ENCODE data around the gene GH2.
A peak's percentile ranks its signal among the peaks of the same experiment; 100 is the strongest.
"Not testable (repeated sequence)": the region's sequence is repeated elsewhere in the genome, so short reads cannot be mapped to it uniquely, and the experiment has no call there.

The GH2 gene

DNA sequence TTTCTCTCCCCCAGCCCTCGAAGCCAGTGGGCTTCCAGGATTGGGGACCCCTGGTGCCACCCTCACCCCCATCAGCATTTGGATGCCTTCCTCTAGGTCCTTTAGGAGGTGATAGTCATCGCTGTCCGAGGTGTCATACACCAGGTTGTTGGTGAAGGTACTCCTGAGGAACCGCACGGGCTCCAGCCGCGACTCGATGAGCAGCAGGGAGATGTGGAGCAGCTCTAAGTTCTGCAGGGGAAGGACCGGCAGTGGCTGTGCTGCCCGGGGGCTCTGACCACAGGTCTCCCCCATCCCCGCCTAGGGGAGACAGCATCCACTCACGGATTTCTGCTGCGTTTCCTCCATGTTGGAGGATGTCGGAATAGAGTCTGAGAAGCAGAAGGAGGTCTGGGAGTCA, 28.4 kb upstream of the GH2 start:
- DNase-seq = no peak

DNA sequence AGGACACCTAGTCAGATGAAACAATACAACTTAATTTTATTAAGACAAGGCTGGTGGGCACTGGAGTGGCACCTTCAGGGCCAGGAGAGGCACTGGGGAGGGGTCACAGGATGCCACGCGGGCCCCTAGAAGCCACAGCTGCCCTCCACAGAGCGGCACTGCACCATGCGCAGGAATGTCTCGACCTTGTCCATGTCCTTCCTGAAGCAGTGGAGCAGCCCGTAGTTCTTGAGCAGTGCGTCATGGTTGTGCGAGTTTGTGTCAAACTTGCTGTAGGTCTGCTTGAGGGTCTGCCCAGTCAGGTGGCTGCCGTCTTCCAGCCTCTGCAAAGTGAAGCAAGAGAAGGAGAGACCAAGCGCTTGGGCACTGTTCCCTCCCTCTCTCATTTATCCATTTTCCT, 27.8 kb upstream of the GH2 start:
- not testable (repeated sequence) for DNase-seq

DNA sequence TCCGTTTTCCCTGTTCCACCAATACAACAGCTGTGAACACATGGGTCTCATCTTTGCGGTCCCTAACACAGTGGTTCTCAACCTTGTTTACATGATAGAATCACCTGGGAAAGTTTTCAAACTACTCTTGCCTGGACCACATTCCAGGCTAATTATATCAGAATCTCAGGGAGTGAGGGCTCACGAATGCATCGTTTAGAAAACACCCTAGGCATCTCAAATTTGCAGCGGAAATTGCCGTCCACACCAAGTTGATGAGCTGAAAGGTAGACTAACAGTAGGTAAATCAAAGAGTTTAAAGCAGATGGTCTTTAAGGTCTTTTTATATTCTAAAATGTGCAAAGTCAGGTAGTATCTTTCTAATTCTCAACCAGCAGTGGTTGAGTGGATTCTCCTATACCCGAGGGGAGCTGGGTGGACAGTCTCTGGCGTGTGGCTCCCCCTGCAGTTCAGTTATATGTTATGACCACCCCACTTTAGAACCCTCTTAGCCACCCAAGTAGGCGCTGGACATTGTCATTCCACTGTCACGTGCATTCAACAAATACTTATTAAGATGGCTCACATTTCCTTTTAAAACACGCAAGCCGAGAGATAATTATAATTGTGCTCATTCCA, 25.5 kb upstream of the GH2 start:
- peak; percentile 40 for DNase-seq

DNA sequence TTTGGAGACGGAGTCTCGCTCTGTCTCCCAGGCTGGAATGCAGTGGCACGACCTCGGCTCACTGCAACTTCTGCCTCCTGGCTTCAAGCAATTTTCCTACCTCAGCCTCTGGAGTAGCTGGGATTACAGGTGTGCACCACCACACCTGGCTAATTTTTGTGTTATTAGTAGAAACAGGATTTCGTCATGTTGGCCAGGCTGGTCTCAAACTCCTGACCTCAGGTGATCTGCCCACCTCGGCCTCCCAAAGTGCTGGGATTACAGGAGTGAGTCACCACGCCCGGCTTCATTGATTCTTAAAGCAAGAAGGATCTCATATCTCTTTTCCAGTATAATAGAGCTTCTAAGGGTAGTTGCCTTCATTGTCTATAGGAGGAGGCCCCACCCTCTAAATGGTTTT, 23.1 kb upstream of the GH2 start:
- DNase-seq = not testable (repeated sequence)

DNA sequence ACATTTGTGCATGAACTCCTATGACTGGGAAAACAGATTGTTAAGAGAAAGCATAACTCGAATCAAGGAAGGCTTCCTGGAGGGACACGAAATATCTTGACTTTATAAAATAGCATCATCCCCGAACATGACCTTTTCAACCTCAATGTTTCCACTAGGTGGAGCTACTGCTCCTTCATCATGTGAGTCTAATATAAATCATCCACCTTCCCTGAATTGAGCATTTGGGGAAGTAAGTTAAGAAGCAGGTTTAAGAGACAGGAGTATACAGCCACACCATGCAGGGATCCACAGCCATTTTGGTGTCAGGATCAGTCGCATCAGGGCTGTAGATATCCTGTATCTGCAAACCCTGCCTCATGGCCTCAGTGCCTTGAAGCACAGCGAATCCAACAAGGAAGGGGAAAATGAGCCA, 22.1 kb upstream of the GH2 start:
- not testable (repeated sequence) for DNase-seq

DNA sequence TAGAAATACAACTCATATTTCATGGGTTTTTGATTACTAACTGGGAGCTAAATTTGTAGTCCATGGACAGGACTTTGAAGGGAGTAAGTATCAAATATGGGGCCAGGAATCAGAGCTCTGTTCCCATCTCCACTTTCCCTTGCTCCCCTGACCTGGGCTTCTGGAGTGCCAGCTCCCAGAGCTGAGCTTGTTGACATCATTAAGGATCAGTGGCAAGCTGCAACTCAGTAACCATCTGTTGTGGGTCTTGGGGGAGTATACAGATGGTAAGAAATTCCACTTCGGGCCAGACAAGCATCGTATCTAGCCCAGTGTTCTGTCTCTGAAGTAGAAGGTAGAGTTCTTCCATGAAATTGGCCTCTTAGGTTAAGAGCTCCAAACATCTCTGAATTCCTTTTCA, 20.2 kb upstream of the GH2 start:
- not testable (repeated sequence) for DNase-seq

DNA sequence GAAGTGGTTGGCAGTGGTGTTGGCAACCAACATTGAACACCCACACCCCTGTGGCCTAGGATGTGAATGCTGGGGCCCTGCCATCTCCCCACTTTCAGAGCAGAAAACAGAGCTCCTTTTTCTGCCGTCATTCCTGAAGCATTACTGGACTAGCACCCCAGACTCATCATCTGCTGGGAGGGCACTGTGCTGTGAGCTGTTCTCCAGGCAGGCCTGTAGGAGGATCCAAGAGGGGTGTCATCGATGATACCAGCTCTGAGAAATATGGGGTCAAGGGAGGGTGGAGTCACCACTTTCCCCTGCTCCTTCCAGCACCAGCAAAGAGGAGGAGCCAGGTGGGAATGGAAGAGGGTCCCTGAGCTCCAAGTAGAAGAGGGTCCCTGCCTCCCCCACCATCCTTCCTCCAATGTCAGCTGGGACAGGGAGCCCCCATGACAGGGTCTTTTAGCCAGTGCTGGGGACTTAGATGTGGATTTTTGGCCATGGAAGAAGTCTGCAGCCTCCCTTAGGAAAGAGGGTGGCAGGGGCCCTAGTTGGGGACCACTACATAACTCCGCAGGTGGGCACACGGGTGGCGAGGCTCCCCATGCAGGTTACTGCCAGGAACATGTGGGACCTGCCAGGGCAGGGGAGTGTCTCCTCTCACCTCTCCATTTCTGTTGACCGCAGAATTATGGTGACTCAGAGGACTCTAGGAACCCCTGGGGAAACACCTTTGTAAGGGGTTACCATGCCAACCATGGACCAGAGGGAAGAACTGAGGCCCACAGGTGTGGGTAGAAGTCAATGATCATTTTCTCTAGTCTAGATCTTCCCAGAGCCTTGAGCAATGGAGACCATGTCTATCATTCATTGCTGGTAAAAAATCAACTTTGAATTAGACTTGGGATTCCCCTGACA, 17.4 kb upstream of the GH2 start:
- peak; percentile 61 for DNase-seq

DNA sequence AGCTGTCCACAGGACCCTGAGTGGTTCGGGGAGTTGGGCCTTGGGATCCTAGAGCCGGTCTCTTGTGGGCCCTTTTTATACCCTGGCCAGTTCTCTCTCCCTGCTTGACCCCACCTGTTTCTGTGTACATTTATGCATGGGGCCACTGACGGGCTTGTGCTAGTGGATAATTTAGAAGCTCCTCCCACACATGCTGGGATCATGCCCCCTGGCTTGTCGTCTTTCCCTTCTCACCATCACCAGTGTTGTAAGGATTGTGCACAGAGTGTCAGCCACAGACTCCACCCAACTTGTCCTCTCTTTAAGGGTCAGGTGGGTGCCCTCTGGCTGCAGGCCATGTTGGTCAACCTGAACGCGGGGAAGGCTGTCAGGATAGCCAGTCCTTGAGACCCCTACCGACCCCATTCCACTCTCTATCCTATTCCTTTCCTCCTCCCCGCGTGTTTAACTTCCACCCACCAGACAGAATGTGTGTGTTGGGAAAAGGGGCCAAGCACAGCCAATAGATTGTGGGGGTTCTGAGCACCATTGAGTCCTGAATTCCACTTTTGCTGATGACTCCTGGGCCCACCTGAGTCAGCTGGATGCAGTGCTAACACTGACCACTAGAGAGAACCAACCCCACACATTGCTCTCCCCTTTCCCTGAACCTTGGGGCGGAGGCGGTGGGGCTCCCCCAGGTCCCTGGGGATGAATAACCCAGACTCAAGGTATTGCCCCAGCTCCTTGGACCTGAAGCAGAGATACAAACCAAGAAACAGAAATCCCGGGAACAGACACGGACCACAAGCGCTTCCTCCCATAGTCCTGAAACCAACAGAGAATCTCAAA, 15.0 kb upstream of the GH2 start, which contains the start of gene CSH1:
TSS of gene CSH1 (minus strand) at position 51 of the 831 bp plus-strand sequence. CDS start 63 bp downstream, outside the sequence.
- not testable (repeated sequence) for DNase-seq

DNA sequence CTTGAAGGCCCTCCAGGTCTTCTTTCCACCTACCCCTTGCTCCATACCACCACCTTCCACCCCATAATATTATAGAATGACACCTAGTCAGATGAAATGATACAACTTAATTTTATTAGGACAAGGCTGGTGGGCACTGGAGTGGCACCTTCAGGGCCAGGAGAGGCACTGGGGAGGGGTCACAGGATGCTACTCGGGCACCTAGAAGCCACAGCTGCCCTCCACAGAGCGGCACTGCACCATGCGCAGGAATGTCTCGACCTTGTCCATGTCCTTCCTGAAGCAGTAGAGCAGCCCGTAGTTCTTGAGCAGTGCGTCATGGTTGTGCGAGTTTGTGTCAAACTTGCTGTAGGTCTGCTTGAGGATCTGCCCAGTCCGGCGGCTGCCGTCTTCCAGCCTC, 13.1 kb upstream of the GH2 start:
- DNase-seq = not testable (repeated sequence)

DNA sequence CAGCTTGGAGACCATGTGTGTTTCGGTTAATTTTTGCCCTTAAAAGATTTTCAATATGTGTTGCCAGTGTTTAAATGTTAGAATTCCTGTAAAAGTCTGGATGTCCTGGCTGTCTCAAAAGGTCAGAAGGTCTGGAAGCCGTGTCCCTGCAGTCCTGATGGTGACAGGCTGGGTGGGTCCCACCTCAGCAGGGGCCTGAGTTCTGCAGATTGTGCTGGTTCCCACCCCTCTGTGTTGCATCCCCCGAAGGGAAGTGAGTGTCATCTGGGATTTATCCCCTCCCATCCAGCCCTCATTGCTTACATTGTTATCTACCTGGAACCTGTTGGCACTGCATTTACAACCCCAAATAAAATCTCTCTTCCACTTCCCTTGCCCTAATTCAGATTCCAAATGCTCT, 12.3 kb upstream of the GH2 start:
- DNase-seq = not testable (repeated sequence)

DNA sequence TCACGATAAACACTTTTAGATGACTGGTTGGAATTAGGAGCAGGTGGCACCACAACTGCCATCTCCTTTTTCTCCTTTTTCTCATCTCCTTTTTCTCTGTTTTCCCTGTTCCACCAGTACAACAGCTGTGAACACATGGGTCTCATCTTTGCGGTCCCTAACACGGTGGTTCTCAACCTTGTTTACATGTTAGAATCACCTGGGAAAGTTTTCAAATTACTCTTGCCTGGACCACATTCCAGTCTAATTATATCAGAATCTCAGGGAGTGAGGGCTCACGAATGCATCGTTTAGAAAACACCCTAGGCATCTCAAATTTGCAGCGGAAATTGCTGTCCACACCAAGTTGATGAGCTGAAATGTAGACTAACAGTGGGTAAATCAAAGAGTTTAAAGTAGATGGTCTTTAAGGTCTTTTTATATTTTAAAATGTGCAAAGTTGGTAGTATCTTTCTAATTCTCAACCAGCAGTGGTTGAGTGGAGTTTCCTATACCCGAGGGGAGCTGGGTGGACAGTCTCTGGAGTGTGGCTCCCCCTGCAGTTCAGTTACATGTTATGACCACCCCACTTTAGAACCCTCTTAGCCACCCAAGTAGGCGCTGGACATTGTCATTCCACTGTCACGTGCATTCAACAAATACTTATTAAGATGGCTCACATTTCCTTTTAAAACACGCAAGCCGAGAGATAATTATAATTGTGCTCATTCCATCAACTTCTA, 10.7 kb upstream of the GH2 start:
- not testable (repeated sequence) for DNase-seq

DNA sequence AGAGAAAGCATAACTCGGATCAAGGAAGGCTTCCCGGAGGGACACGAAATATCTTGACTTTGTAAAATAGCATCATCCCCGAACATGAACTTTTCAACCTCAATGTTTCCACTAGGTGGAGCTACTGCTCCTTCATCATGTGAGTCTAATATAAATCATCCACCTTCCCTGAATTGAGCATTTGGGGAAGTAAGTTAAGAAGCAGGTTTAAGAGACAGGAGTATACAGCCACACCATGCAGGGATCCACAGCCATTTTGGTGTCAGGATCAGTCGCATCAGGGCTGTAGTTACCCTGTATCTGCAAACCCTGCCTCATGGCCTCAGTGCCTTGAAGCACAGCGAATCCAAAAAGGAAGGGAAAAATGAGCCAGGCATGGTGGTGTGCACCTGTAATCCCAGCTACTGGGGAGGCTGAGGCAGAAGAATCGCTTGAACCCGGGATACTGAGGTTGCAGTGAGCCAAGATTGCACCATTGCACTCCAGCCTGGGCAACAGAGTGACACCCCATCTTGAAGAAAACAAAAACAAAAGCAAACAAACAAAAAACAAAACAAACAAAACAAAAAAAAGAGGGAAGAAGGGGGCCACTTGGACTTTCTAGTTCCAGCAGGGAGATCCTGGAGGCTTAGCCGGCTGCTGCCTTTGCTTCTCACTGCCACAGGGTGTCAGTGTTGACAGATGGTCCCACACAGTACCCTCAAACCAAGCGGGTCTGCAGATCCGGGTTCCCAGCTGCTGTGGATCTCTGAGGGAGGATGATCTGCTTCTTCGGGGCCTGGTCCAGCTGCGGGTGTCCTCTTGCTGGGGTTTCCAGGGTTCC, 7.5 kb upstream of the GH2 start:
- peak; percentile 22 for DNase-seq

DNA sequence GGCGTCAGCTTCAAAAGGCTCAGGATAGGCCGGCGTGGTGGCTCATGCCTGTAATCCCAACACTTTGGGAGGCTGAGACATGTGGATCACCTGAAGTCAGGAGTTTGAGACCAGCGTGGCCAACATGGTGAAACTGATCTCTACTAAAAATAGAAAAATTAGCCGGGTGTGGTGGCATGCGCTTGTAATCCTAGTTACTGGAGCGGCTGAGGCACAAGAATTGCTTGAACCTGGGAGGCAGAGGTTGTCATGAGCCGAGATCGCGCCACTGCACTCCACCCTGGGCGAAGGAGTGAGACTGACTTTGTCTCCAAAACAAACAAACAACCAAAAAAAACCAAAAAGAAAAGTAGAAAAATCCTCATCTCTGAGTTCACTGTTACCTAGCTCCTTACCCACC, 3.4 kb upstream of the GH2 start:
- DNase-seq = not testable (repeated sequence)

DNA sequence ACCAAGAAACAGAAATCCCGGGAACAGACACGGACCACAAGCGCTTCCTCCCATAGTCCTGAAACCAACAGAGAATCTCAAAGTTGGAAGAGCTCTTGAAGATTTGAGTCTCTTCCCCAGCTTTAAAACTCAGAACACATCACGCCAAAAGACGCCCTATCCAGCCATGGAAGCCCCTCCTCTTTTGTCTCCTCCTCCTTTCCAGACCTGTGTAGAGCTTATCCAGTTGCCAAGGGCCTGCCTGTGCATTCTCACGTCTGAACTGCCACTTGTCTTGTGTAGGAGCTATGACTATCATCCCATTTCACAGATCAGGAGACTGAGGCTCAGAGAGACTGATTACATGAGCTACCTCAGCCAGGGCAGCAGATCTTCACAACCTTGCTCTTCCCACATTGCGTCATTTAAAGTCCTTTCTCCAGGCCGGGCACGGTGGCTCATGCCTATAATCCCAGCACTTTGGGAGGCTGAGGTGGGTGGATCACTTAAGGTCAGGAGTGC, 932 bp upstream of the GH2 start:
- not testable (repeated sequence) for DNase-seq

DNA sequence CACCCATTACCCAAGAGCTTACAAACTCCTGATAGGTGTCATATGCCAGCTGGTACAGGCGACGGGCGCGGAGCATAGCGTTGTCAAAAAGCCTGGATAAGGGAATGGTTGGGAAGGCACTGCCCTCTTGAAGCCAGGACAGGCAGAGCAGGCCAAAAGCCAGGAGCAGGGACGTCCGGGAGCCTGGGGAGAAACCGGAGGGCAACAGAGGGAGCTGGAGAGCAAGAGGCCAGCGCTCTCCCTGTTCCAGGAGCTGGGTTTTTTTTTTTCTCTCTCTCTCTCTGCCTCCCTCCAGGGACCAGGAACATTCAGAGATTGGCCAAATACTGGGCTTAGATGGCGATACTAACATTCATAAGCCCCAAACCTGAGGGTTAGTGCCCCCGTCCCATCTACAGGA, 407 bp downstream of the GH2 start:
- not testable (repeated sequence) for DNase-seq

DNA sequence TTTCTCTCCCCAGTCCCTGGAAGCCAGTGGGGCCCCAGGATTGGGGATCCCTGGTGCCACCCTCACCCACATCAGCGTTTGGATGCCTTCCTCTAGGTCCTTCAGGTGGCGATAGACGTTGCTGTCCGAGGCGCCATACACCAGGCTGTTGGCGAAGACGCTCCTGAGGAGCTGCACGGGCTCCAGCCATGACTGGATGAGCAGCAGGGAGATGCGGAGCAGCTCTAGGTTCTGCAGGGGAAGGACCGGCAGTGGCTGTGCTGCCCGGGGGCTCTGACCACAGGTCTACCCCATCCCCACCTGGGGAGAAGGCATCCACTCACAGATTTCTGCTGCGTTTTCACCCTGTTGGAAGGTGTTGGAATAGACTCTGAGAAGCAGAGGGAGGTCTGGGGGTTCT, 1.0 kb downstream of the GH2 start:
- DNase-seq = no peak

DNA sequence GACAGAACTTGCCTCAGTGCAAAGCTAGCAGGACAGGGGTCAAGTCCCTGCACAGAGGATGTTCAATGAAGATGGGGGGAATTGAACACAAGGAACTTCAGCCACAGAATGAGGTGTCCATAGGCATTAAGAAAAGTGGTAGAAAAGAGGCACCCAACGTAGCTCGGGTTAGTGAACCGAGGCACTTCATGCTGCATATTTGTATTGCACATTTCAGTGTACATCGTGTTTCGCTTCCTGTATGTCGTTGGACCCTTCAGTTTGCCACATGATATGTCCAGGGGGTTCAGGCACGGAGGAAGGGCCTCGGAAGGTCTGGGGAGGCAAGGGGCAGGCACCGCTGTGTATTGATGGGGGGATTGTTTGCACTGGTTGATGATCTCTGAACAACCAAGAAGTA, 3.3 kb downstream of the GH2 start:
- not testable (repeated sequence) for DNase-seq

DNA sequence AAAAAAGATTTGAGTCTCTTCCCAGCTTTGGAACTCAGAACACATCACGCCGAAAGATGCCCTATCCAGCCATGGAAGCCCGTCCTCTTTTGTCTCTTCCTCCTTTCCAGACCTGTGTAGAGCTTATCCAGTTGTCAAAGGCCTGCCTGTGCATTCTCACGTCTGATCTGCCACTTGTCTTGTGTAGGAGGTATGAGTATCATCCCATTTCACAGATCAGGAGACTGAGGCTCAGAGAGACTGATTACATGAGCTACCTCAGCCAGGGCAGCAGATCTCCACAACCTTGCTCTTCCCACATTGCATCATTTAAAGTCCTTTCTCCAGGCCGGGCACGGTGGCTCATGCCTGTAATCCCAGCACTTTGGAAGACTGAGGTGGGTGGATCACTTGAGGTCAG, 7.1 kb downstream of the GH2 start:
- DNase-seq = not testable (repeated sequence)

DNA sequence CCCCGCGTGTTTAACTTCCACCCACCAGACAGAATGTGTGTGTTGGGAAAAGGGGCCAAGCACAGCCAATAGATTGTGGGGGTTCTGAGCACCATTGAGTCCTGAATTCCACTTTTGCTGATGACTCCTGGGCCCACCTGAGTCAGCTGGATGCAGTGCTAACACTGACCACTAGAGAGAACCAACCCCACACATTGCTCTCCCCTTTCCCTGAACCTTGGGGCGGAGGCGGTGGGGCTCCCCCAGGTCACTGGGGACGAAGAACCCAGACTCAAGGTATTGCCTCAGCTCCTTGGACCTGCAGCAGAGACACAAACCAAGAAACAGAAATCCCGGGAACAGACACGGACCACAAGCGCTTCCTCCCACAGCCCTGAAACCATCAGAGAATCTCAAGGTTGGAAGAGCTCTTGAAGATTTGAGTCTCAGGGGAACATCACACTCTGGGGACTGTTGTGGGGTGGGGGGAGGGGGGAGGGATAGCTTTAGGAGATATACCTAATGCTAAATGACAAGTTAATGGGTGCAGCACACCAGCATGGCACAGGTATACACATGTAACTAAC, 7.6 kb downstream of the GH2 start:
- DNase-seq = not testable (repeated sequence)

DNA sequence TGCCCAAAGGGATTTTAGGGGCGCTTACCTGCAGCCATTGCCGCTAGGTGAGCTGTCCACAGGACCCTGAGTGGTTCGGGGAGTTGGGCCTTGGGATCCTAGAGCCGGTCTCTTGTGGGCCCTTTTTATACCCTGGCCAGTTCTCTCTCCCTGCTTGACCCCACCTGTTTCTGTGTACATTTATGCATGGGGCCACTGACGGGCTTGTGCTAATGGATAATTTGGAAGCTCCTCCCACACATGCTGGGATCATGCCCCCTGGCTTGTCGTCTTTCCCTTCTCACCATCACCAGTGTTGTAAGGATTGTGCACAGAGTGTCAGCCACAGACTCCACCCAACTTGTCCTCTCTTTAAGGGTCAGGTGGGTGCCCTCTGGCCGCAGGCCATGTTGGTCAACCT, 8.2 kb downstream of the GH2 start, which contains the start of gene CSH2:
TSS of gene CSH2 (minus strand) at position 101 of the 400 bp plus-strand sequence. CDS start at position 38, 63 bp downstream.
- DNase-seq = not testable (repeated sequence)
